GM19023 (cell line): ENCODE data around the gene GTPBP8.

Source experiments
- ATAC-seq: cut with Tn5 transposase; IDR thresholded peaks from one replicate; pipeline ENCODE4 v1.9.1; 2021; ENCODE audit warnings: mild to moderate bottlenecking, moderate library complexity; ENCODE audit not compliant: unreplicated experiment

Gene GTPBP8

DNA sequence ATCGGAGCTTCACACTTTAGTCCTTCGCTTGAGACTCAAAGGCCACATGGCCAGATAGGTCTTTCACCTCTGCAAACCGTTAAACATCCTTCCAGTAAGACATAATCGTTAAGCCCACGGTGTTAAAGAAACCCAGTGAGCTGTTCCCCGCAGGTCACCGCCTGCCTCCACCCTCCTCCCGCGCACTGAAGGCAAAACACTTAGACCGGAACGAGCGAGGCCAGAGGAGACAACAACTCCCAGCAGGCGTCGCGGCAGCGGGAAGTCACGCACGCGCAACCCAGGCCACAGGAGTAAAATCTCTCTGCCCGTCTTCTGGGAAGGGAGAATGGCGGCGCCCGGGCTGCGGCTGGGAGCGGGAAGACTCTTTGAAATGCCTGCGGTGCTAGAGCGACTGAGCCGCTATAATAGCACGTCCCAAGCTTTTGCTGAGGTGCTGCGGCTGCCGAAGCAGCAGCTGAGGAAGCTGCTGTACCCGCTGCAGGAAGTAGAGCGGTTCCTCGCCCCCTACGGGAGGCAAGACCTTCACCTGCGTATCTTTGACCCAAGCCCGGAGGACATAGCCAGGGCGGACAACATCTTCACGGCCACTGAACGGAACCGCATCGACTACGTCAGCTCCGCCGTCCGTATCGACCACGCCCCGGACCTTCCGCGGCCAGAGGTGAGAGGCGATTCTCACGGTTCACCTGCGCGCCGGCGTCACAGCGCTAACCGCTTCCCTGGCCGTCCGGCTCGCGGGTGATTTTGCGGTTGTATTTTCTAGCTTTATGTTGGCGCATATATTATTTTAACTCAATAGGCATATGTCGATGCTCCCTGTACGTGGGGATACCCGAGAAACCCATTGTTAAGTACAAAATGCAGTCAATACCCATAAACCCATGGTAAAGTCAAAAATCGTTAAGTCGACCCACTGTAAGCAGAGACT lies at the start of gene GTPBP8:
GTPBP8 (plus strand) TSS at position 313 of the 931 bp plus-strand sequence; CDS start at position 329, 16 bp downstream.
- peak; percentile 97 for ATAC-seq

DNA sequence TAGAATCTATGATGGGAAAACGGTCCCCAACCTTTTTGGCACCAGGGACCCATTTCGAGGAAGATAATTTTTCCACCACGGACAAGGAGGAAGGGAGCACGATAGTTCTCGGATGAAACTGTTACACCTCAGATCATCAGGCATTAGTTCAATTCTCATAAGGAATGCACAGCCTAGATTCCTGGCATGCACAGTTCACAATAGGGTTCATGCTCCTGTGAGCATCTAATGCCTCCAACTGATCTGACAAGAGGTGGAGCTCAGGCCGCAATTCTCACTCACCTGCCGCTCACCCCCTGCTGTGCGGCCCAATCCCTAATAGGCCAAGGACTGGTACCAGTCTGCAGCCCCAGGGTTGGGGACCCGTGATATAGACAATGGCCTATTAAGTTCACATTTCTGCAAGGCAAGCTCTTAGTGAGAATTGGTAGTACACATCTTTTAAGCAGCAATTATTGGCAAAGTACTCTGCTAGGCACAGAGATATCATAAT lies 42.4 kb upstream of the GTPBP8 start:
- ATAC-seq = no peak

DNA sequence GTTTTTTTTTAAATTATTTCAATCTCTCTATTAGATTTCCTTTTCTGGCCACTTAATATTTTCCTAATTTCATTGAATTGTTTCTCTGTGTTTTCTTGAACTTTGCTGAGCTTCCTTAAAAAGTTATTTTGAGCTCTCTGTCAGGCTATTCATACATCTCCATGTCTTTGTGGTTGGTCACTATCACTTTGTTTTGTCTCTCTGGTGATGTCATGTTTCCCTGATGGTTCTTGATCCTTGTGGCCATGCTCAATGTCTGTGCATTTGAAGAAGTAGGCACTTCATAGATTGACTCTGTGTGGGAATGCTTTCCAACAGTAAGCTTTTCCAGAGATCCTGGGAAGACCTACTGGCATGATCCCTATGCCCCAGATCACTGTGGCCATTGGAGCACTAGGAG lies 34.4 kb upstream of the GTPBP8 start:
- ATAC-seq = no peak

- ATAC-seq = peak; percentile 52
Observed at GRCh38 chr3:112958811-112959560, 31.8 kb upstream of the GTPBP8 start.

DNA sequence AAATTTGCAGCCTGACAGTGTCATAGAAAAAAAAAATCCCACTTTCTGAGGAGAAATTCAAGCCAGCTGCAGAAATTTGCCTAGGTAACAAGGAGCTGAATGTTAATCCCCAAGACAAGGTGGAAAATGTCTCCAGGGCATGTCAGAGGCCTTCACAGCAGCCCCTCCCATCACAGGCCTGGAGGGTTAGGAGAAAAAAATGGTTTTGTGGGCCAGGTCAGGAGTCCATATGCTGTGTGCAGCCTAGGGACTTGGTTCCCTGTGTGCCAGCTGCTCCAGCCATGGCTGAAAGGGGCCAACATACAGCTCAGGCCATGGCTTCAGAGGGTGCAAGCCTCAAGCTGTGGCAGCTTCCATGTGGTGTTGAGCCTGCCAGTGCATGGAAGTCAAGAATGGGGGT lies 27.1 kb upstream of the GTPBP8 start:
- no peak for ATAC-seq

- ATAC-seq = no peak
Observed at GRCh38 chr3:112965656-112966055, 25.1 kb upstream of the GTPBP8 start.

DNA sequence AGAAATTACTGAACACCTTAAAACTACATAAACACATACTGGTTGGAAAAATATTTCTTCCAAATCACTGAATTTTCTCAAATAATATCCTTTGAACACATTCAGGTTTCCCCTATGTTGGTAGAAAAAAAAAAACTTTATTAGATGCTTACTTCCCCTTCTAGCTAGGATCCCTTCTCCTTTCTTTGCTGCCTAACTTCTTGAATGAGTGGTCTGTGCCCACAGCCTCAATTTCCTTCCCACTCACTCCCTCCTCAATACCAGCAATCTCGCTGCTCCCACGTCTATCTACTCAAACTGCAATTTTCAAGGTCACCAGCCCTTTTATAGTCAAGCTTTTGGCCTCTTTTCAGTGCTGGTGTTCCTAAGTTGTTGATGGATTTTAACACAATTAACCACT lies 24.2 kb upstream of the GTPBP8 start:
- no peak for ATAC-seq

- ATAC-seq = no peak
Observed at GRCh38 chr3:112967425-112967824, 23.4 kb upstream of the GTPBP8 start.

DNA sequence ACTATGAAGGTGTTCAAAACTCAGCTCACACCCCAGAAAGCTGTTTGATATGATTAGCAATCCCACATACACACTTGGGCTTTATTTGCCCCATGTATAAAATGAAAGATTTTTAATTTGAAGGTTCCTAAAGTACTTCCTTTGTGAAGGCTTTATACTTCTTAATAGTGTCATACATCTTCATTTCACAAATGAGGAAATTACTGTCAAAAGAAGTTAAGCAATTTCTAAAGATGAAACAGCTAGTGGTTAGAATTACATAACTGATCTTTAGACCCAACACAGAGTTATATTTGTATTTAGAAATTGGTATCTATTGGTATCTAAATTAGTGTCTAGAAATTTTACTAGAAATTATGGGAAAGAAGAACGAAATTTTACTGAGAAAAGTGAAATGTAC lies 23.0 kb upstream of the GTPBP8 start:
- no peak for ATAC-seq

- no peak for ATAC-seq
Observed at GRCh38 chr3:112972158-112972557, 18.6 kb upstream of the GTPBP8 start.

GRCh38 chr3:112973325-112974177 lies 17.2 kb upstream of the GTPBP8 start:
- peak; percentile 90 for ATAC-seq

DNA sequence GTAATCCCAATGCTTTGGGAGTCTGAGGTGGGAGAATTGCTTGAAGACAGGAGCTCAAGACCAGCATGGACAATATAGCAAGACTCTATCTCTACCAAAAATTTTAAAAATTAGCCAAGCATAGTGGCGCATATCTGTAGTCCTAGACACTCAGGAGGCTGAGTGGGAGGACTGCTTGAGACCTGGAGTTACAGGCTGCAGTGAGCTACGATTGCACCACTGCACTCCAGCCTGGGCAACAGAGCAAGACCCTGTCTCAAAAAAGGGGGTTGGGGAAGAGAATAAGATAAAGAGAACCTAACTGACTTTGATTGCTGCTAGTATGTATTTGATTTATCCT lies 16.6 kb upstream of the GTPBP8 start:
- ATAC-seq = peak; percentile 31

DNA sequence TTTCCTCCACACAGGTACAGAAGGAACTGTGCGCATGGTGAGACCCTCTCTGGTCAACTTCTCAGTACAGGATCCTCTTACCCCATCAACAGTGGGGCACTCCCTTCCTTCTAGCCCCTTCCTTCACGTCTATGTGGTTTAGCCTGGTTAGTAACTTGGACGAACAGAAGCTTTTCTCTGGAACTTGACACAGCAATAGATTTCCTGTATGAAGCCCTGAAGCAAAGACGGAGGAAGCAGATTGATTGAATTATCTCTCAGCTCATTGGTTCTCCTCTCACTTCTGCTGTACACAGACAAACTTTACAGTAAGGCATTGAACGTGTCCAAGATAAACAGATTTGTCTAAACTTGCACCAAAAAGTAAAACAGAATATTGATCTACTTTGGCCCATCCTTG lies 15.9 kb upstream of the GTPBP8 start, which contains the start of gene CD200R1:
CD200R1 (minus strand) TSS at position 210 of the 400 bp plus-strand sequence. CDS start 246 bp downstream, outside the sequence.
- no peak for ATAC-seq

DNA sequence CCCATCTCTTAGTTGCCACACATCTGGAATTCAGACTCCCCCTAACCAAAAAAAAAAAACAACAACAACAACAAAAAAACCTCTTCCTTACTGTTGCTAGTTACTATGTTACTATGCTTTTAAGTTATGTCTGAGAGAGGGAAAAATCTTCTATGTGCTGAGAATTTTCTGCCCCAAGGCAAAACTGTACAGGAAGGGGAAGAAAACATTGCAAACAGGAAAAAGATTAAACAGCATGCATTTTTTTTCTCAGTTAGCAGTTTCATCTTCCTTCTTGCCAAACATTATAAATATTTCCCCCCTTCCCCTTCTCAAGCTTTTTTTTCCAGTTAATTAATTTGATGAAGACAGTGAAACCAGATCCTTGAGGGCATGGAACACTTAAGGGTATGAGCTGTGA lies 14.8 kb upstream of the GTPBP8 start:
- ATAC-seq = no peak

DNA sequence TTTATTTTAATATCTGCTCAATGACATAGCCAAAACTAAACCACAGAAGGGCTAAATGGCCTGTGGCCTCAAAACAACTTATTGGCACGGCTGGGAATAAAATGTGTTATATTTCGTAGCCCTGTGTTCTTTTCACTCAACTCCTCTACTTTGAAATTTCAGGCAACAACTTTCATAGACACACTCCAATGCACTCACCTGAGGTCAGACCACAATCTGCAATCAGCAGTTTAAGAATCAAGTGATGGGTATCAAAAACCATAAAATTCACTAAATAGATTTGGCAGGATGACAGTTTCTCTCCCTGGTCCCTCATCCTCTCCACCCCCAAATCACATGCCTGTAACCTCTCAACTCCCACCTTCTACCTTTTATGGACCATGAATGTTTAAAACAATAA lies 13.8 kb upstream of the GTPBP8 start:
- ATAC-seq = no peak

DNA sequence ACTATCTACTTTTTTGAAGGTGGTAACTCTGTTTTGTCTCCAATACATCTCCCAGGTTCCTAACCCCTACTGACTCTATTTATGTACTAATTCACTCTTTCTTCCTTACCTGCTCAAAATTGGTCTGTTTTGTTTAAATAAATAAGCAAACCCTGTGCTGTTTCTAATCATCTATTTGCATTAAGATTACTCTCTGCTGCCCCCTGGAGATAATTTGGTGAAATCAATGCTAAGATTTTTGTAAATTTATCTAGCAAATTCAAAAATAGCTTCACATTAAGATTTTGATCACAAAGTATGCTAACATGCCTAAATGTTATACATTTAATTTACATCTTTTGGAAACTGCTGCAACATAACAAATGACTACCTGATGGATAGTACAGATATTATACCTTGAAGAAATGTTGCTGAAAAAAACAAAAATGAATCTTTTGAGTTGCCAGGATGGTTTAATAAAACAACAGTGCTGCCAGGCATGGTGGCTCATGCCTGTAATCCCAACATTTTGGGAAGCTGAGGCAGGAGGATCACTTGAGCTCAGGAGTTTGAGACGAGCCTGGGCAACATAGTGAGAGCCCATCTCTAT lies 11.4 kb upstream of the GTPBP8 start:
- ATAC-seq = no peak

DNA sequence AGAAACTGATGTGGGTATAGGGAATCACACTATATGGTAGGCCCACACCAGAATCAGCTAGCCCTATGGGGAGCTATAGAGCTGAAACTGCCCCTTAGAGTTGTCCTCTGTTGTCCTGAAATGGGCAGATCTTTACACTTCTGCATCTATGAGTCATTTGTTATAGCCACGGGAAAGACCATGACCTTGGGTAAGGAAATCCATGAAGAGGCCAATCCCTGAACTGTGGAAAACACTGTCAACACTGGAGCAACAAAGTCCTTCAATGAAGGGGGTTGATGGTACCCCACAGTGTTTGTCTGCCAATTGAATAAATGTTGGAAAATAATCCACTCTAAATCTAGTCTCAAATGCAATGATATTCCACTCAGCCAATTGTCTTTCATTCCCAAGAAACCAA lies 10.7 kb upstream of the GTPBP8 start:
- no peak for ATAC-seq

GRCh38 chr3:112982710-112983109 lies 8.1 kb upstream of the GTPBP8 start:
- ATAC-seq = no peak

DNA sequence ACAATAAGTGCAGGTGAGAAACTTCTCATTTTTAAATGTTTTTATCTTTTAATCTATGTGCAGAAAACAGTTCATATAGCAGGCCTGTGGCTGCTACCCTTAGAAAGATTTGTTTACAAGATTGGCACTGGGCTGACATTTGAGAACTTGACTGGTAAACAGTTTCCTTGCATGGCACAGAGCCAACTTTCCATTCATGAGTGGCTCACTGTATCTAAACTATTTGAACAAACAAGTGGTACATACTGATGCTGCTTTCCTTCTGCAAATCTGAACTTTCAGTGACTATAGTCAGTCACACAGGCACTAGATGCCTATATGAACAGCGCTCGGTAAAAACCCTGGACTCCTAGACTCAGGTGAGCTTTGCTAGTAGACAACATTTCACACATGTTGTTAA lies 6.3 kb upstream of the GTPBP8 start:
- no peak for ATAC-seq

- ATAC-seq = no peak
Observed at GRCh38 chr3:112987710-112988334, 3.0 kb upstream of the GTPBP8 start.
